ENCODE results near the gene PRR30.

DNA sequence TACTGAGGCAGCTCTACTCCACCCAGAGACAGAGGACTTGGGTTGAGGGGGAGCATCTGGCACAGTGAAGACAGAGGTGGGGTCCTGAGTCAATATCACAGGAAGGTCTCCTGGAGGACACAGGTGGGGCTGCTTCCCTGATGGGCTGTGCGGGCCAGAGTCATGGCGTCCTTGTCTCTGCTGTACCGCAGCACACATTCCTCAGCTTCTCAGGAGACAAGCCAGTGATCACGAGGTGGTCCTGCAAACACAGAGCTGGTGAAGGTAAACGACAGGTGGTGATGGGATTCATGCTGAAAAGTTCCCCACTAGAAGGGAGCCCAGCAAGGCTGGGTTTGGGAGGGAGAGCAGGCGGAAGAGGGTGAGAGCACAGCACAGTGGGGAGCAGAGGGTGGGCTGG is 19.3 kb upstream of the PRR30 start:
- TF ChIP-seq CTCF (IDR thresholded peaks at IDR 0.05; ENCODE audit: low read length) (no peak), EZH2phosphoT487 (IDR thresholded peaks at IDR 0.05; ENCODE audit: low read length) (no peak), EZH2 (optimal IDR thresholded peaks at IDR 0.05; ENCODE audit: low read depth, low read length) (no peak)
